Skeletal muscle satellite cell (primary cell): ENCODE data around the gene ENSA. TPM values are rescaled to one million over a fixed set of nuclear protein-coding genes. Genes with fewer than 3 reads are reported as not detected.
A peak's percentile ranks its signal among the peaks of the same experiment; 100 is the strongest.

Source experiments
- H3K27me3 ChIP-seq: 2 replicates; pipeline ENCODE4 v1.7.0; 2013; ENCODE audit warnings: low read length; ENCODE audit not compliant: control insufficient read depth, insufficient read depth
- H3K36me3 ChIP-seq: 2 replicates; pipeline ENCODE4 v1.7.0; 2013; ENCODE audit warnings: mild to moderate bottlenecking, control low read depth, low read length; ENCODE audit not compliant: insufficient read depth
- H3K4me1 ChIP-seq: 2 replicates; pipeline ENCODE4 v1.7.0; 2013; ENCODE audit warnings: low read length; ENCODE audit not compliant: control insufficient read depth, insufficient read depth
- H3K4me2 ChIP-seq: 2 replicates; pipeline ENCODE4 v1.7.0; 2013; ENCODE audit warnings: mild to moderate bottlenecking, low read length
- H3K4me3 ChIP-seq: 2 replicates; pipeline ENCODE4 v1.7.0; 2013; ENCODE audit warnings: low read length
- H3K9ac ChIP-seq: 2 replicates; pipeline ENCODE4 v1.7.0; 2013; ENCODE audit warnings: mild to moderate bottlenecking, low read depth, low read length, moderate library complexity
- H3K9me3 ChIP-seq: replicated peaks from 2 replicates; pipeline ENCODE4 v1.7.0; 2013; ENCODE audit warnings: mild to moderate bottlenecking, control low read depth, low read length
- small RNA-seq: library from RNA; depleted of rRNA; stranded (forward); fragments of <200 nt; gene quantifications from one replicate; pipeline ENCODE3, GENCODE V24; 2012

The ENSA gene

DNA sequence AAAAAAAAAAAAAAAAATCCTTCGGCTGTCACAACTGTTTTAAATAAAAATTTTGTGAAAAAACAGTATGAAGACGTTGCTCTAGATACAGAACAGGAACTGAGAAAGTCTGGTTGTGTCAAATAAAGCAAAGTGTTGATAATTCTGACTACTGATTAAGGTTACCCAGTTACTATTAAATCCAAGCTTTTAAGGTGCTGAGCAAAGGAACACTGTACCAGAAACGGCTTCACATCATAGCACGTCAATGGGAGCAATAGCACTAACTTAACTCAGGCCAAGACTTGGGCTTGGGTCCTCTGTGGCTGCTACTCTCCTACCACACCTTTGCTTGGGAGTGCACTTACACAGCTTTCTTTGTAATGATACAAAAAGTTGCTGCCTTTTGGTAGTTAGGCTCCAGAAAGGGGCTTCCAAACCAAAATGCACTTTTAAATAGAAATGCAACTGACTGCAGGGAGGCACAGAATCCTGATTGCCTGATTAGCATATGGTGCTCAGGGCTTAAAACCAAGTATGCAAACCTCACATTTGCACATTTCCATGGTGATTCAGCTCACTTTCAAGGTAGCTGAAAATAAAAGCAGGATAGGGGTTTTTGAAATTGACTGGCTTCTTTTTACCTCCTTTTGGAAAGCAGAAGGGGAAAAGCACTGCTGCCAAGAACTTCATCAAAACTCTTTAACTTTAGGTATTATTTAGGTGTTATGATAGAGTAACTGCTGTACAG, 56.3 kb downstream of the ENSA start:
- no peaks in the 10 kb centered on the region for H3K27me3 ChIP-seq
- no peaks in the 10 kb centered on the region for H3K9me3 ChIP-seq
- H3K4me3 ChIP-seq, result peak overlapping the region; percentile 5
- H3K36me3 ChIP-seq, result peaks cover 64% of the 10 kb centered on the region
- H3K4me2 ChIP-seq, result peak overlapping the region; percentile 41
- H3K9ac ChIP-seq, result peak overlapping the region; percentile 34
- peaks cover 50% of the 10 kb centered on the region for H3K4me1 ChIP-seq

Small RNAs within 50 kb of the gene (small RNA-seq; reads per million reads assigned to genes)
- gene RF00015 (not detected), gene RF00561 (not detected)
